A673 (cell line): ENCODE measurements around the gene TEX22. TPM values are rescaled to one million over a fixed set of nuclear protein-coding genes. Genes with fewer than 3 reads are reported as not detected.

Source experiments
- BruUV-seq: library from RNA; stranded (reverse); fragments of 400-500 nt; replicated peaks from 2 replicates; lab custom pipeline; 2021; lab: Mats Ljungman, UMichigan
- CTCF ChIA-PET: fragments of 300-600 bp; sonication (Branson Sonifier 250); formaldehyde crosslinking; loops from one replicate; lab custom pipeline; 2022; ENCODE audit warnings: antibody characterized with exemption; lab: Charles Lee
- POLR2A ChIA-PET: fragments of 300-600 bp; sonication (Branson Sonifier 250); formaldehyde crosslinking; loops from one replicate; lab custom pipeline; 2022; ENCODE audit warnings: antibody characterized with exemption; ENCODE audit not compliant: low non-redundant PET; lab: Charles Lee
- DNase-seq: peaks from one replicate; pipeline ENCODE4 v3.0.0-alpha.2; 2015; ENCODE audit warnings: low spot score
- H3K27ac ChIP-seq: fragments of 200-600 bp; sonication (generic); 2 replicates; pipeline ENCODE4 v1.5.1; 2016; ENCODE audit warnings: mixed run types, low read depth, mild to moderate bottlenecking, mixed read lengths, antibody characterized with exemption, low read length; ENCODE audit not compliant: poor library complexity, severe bottlenecking
- H3K27me3 ChIP-seq: fragments of 200-600 bp; sonication (generic); replicated peaks from 2 replicates; pipeline ENCODE4 v1.6.1; 2017; ENCODE audit warnings: mixed run types, low read depth, mild to moderate bottlenecking, mixed read lengths, antibody characterized with exemption, low read length; ENCODE audit not compliant: insufficient read depth, poor library complexity
- H3K36me3 ChIP-seq: fragments of 200-600 bp; sonication (generic); 2 replicates; pipeline ENCODE4 v1.6.1; 2016; ENCODE audit warnings: mixed run types, mild to moderate bottlenecking, mixed read lengths, antibody characterized with exemption, low read length; ENCODE audit not compliant: insufficient read depth, poor library complexity, severe bottlenecking
- H3K4me1 ChIP-seq: fragments of 200-600 bp; sonication (generic); 2 replicates; pipeline ENCODE4 v1.6.1; 2017; ENCODE audit warnings: mixed run types, mild to moderate bottlenecking, mixed read lengths, antibody characterized with exemption, low read length; ENCODE audit not compliant: insufficient read depth, poor library complexity, severe bottlenecking
- H3K4me3 ChIP-seq: fragments of 200-600 bp; sonication (generic); 2 replicates; pipeline ENCODE4 v1.5.1; 2016; ENCODE audit warnings: low read depth, mixed run types, mild to moderate bottlenecking, mixed read lengths, low read length; ENCODE audit not compliant: poor library complexity, severe bottlenecking
- H3K9me3 ChIP-seq: fragments of 200-600 bp; sonication (generic); 2 replicates; pipeline ENCODE4 v1.6.1; 2016; ENCODE audit warnings: mixed run types, low read depth, mild to moderate bottlenecking, mixed read lengths, antibody characterized with exemption, low read length; ENCODE audit not compliant: poor library complexity, severe bottlenecking
- EZH2 ChIP-seq: fragments of 200-600 bp; sonication (generic); IDR thresholded peaks from 2 replicates; pipeline ENCODE4 v1.6.1; 2017; ENCODE audit warnings: borderline replicate concordance, low read depth, mild to moderate bottlenecking, mixed read lengths, antibody characterized with exemption, low read length; ENCODE audit not compliant: poor library complexity, severe bottlenecking
- intact Hi-C: fragments of 100-400 bp; cut with micrococcal nuclease; formaldehyde crosslinking; loops from one replicate; pipeline ENCODE4 v1.10.0; 2022; ENCODE audit not compliant: unreplicated experiment
- total RNA-seq: library from RNA; stranded (reverse); gene quantifications from 2 replicates; pipeline ENCODE4 v1.2.3, GENCODE V29; 2021
- TF ChIP-seq, protein P1 (sequence below): fragments of 300-800, 200-600 bp; sonication (generic); conservative IDR thresholded peaks from 2 replicates; pipeline ENCODE4 v1.5.1; 2017; ENCODE audit warnings: low read depth, mild to moderate bottlenecking, antibody characterized with exemption, low read length, moderate library complexity, mixed read lengths

TEX22 gene
- total RNA-seq, 1 experiment from 2014 or later = 2.7 TPM

DNA sequence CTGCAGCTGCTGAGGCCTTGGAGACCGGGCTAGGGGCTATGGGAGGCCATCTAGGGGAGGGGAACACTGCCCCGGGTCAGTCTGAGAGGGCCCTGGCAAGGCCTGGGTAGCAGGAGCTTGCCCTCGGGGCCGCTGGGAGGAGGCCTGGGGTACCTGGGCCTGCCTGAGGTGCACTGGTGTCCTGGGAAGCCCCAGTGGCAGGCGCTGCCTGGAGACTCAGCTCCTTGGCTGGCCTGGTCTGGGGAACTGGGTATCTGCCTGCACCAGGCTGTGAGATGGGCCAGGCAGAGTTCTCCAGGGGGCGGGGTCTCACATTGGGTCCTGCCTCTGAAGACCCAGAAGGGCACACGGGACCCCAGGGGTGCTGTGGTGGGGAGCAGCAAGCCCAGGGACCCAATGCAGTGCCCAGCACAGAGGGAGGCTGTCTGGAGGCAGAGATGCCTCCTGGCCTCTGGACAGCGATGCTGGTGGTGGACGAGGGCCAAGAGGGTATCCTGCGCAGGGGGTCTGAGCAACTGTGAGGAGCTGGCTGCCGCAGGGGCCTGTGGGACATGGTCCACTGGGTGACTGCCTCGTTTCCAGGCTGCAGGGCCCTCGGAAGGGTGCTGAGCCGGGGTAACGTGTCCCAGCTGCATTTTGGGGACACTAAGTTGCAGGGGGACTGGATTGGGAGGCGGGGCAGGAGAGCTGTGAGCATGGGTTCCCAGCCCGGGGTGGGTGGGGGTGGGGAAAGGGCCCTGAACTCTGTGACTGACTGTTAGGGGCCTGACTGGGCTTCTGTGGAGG lies 13.8 kb downstream of the TEX22 start:
- Histone ChIP-seq H3K27ac (no peak overlapping the region), H3K36me3 (no peaks in the 10 kb centered on the region), H3K4me3 (no peak overlapping the region), H3K27me3 (no peaks in the 10 kb centered on the region), H3K9me3 (no peaks in the 10 kb centered on the region), H3K4me1 (peaks cover 12% of the 10 kb centered on the region)
- DNase-seq = no peak
- no peak for TF ChIP-seq EZH2
- TF ChIP-seq, protein P1, sequence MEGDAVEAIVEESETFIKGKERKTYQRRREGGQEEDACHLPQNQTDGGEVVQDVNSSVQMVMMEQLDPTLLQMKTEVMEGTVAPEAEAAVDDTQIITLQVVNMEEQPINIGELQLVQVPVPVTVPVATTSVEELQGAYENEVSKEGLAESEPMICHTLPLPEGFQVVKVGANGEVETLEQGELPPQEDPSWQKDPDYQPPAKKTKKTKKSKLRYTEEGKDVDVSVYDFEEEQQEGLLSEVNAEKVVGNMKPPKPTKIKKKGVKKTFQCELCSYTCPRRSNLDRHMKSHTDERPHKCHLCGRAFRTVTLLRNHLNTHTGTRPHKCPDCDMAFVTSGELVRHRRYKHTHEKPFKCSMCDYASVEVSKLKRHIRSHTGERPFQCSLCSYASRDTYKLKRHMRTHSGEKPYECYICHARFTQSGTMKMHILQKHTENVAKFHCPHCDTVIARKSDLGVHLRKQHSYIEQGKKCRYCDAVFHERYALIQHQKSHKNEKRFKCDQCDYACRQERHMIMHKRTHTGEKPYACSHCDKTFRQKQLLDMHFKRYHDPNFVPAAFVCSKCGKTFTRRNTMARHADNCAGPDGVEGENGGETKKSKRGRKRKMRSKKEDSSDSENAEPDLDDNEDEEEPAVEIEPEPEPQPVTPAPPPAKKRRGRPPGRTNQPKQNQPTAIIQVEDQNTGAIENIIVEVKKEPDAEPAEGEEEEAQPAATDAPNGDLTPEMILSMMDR = no peak
- intact Hi-C loops = no loop called here
- CTCF ChIA-PET = interaction anchor here (0.6 kb wide), 1 partner anchor 23 kb away, joined by 5 read pairs; no protein-coding TSS in a partner anchor
- POLR2A ChIA-PET = no interaction called here
- BruUV-seq = no TSS peak

DNA sequence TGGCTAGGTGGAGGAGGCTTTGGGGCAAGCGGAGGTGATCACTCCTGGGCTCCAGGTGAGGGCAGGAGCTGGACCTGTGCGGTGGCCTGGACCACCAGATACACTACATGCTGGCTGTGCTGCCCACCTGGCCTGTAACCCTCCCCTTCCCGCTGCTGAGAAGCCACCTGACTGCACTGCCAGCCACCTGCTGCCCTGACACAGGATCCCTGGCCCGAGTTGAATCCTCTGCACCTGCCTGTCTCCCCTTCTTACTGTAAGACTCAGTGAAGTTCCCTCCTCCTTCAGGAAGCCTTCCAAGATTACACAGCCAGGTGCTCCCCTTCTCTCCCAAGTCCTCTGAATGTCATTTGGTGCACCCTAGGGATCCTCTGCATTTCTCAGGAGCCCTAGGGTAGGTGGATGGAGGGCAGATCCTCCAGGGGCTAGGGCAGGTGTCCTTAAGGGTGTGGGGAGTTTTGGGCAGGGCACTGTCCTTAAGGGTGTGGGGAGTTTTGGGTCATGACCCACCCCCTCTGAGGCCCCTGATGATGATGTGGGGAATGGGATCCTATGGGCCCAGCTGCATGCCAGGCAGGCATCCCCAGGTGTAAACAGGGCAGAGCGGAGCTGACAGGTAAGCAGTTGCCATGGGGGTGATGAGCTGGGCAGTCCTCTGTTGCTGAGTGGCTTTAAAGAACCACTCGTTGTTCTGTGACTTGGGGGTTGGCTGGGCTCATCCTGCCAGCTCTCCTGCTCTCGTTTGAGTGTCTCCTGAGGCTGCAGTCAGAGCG lies 14.6 kb downstream of the TEX22 start:
- TF ChIP-seq EZH2 = no peak
- H3K9me3 ChIP-seq = no peaks in the 10 kb centered on the region
- ChIA-PET CTCF (no interaction called here), POLR2A (no interaction called here)
- no peak for DNase-seq
- no peak overlapping the region for H3K27ac ChIP-seq
- BruUV-seq = no TSS peak
- H3K4me3 ChIP-seq = no peak overlapping the region
- intact Hi-C loops = no loop called here
- H3K27me3 ChIP-seq = no peaks in the 10 kb centered on the region
- peaks cover 12% of the 10 kb centered on the region for H3K4me1 ChIP-seq
- H3K36me3 ChIP-seq = no peaks in the 10 kb centered on the region

DNA sequence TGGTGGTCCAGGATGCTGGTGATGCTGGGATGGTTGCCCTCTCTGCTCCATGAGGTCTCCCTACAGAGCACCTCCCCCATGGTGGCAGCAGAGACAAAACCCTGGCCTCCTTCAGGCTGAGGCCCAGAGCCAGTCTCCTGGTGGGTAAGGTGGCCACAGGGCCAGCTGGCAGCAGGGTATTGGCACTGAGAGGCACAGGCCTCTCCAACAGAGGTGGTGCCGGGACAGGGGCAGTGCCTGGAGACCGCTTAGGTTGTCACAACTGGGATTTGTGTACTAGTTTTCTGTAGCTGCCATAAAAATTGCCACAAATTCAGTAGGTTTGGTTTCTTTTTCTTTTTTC lies 15.2 kb downstream of the TEX22 start:
- BruUV-seq = no TSS peak
- TF ChIP-seq, protein P1 = no peak
- TF ChIP-seq EZH2 = no peak
- no peak for DNase-seq
- H3K27me3 ChIP-seq = no peaks in the 10 kb centered on the region
- intact Hi-C loops = no loop called here
- H3K9me3 ChIP-seq = no peaks in the 10 kb centered on the region
- H3K4me1 ChIP-seq = peaks cover 14% of the 10 kb centered on the region
- H3K4me3 ChIP-seq = no peak overlapping the region
- ChIA-PET POLR2A (no interaction called here), CTCF (no interaction called here)
- H3K27ac ChIP-seq = no peak overlapping the region
- H3K36me3 ChIP-seq = no peaks in the 10 kb centered on the region
